ENCODE measurements around the gene ADAMTS8.

Gene ADAMTS8, protein sequence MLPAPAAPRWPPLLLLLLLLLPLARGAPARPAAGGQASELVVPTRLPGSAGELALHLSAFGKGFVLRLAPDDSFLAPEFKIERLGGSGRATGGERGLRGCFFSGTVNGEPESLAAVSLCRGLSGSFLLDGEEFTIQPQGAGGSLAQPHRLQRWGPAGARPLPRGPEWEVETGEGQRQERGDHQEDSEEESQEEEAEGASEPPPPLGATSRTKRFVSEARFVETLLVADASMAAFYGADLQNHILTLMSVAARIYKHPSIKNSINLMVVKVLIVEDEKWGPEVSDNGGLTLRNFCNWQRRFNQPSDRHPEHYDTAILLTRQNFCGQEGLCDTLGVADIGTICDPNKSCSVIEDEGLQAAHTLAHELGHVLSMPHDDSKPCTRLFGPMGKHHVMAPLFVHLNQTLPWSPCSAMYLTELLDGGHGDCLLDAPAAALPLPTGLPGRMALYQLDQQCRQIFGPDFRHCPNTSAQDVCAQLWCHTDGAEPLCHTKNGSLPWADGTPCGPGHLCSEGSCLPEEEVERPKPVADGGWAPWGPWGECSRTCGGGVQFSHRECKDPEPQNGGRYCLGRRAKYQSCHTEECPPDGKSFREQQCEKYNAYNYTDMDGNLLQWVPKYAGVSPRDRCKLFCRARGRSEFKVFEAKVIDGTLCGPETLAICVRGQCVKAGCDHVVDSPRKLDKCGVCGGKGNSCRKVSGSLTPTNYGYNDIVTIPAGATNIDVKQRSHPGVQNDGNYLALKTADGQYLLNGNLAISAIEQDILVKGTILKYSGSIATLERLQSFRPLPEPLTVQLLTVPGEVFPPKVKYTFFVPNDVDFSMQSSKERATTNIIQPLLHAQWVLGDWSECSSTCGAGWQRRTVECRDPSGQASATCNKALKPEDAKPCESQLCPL

GRCh38 chr11:130428316-130429119 lies at the start of gene ADAMTS8:
Gene ADAMTS8, minus strand, starts transcription at chr11:130428609. Its CDS starts 323 bp downstream, at chr11:130428286.
- DNase-seq (ENCODE audit: low read depth in 2 of 2) = no peak

DNA sequence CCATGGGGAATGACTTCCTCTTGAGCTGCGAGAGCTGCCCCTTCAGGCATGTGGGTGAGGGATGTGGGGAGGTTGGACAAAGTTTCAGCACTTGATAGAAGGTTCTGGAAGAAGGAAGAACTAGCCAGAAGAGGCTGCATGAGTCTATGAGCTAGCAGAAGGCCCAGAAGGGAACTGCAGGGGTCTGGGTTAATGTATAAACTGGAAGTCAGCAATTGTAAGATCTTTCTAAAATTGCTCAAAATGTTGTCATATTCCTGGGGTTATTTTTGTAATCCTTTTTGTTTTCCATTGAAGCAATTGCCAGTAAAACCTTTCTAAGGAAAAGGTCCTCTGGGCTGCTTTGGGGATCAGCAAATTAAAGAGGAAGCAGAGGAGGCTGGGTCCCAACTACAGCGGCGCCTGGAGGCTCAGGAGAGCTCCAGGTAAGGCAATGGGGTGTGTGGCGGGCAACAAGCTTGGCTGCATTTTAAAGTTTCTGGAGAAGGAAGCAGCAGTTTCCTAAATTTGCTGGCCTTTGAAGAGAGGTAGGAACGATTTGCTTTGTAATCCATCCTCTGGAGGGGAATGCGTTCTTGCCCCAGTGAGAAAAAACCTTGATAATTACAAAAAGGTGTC lies 49.3 kb upstream of the ADAMTS8 start:
- no peak for DNase-seq (ENCODE audit: low read depth in 2 of 2)

DNA sequence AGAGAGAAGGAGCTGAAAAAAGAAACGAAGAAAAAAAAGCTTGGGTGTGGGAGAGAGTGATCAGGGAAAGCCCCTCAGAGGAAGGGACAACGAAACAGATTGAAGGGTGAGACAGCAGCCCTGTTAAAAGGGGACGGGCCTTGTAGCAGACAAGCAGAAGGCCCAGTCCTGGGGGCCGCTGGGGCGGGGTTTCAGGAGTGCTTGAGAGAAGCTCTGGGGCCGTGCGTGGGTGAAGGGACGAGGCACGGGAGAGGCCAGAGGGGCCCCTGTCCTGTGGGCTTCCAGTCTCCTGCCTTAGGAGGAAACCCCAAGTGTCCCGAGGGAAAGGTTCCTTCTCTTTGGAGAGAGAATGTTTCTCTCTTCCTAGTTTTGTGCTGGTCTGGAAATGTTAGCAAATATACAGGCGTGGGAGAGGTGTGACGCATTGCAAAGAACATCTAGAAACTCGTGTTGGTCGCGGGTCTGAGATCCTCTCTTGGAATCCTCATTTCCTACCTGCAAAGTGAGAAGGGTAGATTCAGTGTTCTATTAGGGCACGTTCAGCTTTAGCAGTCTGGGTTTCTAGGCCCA lies 48.6 kb upstream of the ADAMTS8 start:
- no peak for DNase-seq (ENCODE audit: low read depth in 2 of 2)

- DNase-seq (ENCODE audit: low read depth in 2 of 2) = no peak
Observed at GRCh38 chr11:130476200-130476921, 48.0 kb upstream of the ADAMTS8 start.

- DNase-seq (ENCODE audit: low read depth in 2 of 2) = no peak
Observed at GRCh38 chr11:130475426-130476053, 47.1 kb upstream of the ADAMTS8 start.

DNA sequence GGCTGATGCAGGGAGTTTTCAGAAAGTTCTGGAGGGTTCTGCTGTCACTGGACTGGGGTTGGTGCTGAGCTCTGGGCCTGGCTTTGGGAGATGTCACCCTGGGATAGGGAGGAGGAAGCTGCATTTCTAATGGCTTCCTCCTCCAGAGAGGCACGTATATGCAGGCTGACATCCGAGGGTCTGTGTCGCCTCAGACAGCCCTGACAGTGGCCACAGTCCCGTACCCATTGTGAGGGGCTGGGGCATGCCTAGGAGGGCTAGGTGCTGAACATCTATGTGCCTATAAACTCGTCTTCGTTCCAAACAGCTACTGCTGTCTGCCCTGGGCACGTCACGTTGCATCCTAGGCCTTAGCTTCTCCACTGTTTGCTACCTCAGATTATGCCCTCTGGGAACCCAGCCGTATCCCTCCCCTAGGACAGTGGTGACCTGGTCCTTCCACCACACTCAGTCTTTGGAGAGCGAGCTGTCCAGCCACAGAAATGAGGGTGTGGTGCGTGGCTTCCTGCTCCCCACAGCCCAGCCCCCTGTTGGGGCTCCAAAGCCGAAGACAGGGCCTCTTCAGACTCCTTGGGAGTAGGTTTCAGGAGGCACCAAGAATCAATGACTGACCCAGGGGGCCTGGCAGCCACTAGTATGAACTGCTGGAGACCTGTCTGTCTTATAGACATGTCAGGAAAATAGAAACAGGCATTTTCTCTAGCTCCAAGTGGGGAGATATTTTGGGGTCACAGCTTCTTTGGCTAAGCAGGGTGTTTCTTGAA lies 46.4 kb upstream of the ADAMTS8 start:
- no peak for DNase-seq (ENCODE audit: low read depth in 2 of 2)

DNA sequence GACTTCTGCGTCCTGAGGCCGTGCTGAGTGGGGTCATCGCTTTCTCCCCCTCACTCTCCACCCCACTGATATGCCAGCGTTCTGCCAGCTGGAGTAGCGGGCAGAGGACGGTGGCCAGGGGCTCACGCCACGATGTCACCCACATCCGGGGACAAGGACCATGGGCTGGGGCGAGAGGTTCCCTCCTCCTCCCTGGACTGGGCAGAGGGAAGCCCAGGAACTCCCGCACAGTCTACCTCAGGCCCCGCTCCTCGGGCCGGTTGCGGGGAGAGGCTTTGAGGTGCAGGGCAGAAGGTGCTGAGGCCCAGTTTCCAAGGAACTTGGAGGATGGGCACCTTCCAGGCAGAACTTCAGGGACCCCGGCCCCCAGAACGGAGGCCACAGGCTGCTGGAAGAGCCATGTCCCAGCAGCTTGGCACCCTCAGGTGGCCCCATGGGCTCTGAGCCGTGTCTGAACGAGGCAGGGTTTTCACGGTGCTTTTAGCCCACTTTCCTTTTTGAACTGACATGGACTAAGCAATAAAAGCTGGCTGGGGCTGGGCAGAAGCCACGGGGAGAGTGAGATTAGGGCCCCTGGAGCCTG lies 45.5 kb upstream of the ADAMTS8 start:
- no peak for DNase-seq (ENCODE audit: low read depth in 2 of 2)

- no peak for DNase-seq (ENCODE audit: low read depth in 2 of 2)
Observed at GRCh38 chr11:130473056-130473794, 44.8 kb upstream of the ADAMTS8 start.

- no peak for DNase-seq (ENCODE audit: low read depth in 2 of 2)
Observed at GRCh38 chr11:130472434-130472961, 44.1 kb upstream of the ADAMTS8 start.

DNA sequence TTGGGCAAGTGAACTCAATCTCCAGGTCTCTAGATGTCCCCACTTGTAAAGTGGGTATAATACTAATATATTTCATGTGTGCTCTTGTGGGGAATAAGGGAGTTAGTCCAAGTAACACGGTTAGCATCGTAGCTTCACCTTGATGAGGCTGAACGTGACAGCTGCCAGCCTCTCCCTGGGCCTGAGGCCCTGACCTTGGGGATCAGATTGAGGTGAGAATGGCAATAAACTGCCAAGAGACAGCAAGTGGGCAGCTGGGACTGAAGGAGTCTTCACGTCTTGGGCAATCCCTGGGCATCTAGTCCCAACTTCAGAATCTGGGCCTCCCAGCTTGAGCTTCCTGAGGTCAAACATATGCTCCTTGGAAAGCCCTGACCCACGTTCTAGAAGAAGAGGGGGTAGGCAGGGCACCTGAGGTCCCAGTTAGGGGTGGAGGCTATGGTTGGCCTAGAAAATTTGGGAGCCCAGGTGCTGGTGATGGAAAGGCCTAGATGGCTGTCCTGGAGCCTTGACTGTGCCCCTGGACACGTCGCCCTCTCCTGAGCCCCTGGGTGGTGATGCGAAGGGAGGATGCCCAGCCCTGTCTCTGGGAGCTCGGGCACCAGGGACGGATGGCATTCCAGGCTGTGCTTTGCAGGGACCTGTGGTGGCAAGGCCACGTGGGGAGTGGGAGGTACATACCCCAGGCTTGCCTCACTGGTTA lies 43.5 kb upstream of the ADAMTS8 start:
- no peak for DNase-seq (ENCODE audit: low read depth in 2 of 2)

- no peak for DNase-seq (ENCODE audit: low read depth in 2 of 2)
Observed at GRCh38 chr11:130470832-130471706, 42.7 kb upstream of the ADAMTS8 start.

DNA sequence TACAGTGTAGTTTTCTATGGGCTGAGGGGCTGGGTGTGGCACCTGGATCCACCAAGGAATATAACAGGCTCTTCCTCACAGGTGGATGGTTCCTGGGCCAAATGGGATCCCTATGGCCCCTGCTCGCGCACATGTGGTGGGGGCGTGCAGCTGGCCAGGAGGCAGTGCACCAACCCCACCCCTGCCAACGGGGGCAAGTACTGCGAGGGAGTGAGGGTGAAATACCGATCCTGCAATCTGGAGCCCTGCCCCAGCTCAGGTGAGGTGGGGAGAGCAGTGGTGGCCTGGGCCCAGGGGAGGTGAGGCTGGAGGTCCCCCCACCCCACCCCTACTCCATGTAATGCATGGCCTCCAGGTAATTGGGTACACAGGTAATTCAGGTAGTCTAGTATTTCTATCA lies 40.8 kb upstream of the ADAMTS8 start:
- no peak for DNase-seq (ENCODE audit: low read depth in 2 of 2)

GRCh38 chr11:130467116-130467900 lies 38.9 kb upstream of the ADAMTS8 start:
- DNase-seq (ENCODE audit: low read depth in 2 of 2) = no peak

DNA sequence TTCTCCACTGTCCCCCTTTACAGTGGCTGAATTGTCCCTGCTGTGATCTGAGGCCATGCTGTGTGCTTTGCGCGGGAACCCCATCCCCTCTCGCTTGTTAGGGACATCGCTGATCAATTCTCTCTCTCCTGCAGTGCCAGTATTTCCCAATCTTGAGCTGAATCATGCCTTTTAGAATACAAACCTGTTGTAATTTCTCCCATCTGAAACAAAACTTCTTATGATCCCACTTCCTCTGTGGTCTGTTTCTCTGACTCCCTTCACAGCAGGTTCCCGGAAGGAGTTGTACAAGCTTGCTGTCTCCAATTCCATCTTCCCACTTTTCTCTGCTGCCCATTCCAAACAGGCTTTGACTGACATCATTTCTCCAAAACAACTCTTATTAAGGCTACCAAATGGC lies 36.9 kb upstream of the ADAMTS8 start:
- DNase-seq (ENCODE audit: low read depth in 2 of 2) = no peak

- no peak for DNase-seq (ENCODE audit: low read depth in 2 of 2)
Observed at GRCh38 chr11:130464291-130464812, 35.9 kb upstream of the ADAMTS8 start.

Data from activated CD8-positive, alpha-beta memory T cell treated with anti-CD3 and anti-CD28 coated beads for 4 hours (primary cell).